Small intestine (tissue), 7 donors: ENCODE measurements around the gene CEP63. TPM values are rescaled to one million over a fixed set of nuclear protein-coding genes. Genes with fewer than 3 reads are reported as not detected.

Source experiments
- DNase-seq, 2 donors: peaks; one replicate each; pipeline versions ENCODE4 v3.0.0 to v3.0.0-alpha.2; 2013
- FAIRE-seq: peaks from 2 replicates; lab custom pipeline; 2012; peaks lifted over from hg19 to GRCh38; lab: Jason Lieb, UNC
- H3K27ac ChIP-seq, 3 donors: one replicate each; pipeline ENCODE4 v1.5.1; 2013; ENCODE audit warnings: low read length in 2 of 3, mild to moderate bottlenecking in 2 of 3, control low read depth in 1 of 3, inconsistent platforms in 1 of 3, low read depth in 1 of 3, moderate library complexity in 1 of 3
- H3K27me3 ChIP-seq, 3 donors: one replicate each; pipeline ENCODE4 v1.6.1; 2013; ENCODE audit warnings: low read length in 3 of 3, inconsistent platforms in 1 of 3; ENCODE audit not compliant: control insufficient read depth in 3 of 3, insufficient read depth in 3 of 3
- H3K36me3 ChIP-seq, 3 donors: one replicate each; pipeline ENCODE4 v1.6.1; 2013; ENCODE audit warnings: low read length in 3 of 3, inconsistent platforms in 1 of 3, low read depth in 1 of 3, mild to moderate bottlenecking in 1 of 3, moderate library complexity in 1 of 3; ENCODE audit not compliant: control insufficient read depth in 3 of 3, insufficient read depth in 2 of 3
- H3K4me1 ChIP-seq, 3 donors: one replicate each; pipeline ENCODE4 v1.6.1; 2013; ENCODE audit warnings: low read length in 2 of 3, inconsistent platforms in 1 of 3, low read depth in 1 of 3, mild to moderate bottlenecking in 1 of 3, moderate library complexity in 1 of 3; ENCODE audit not compliant: control insufficient read depth in 3 of 3, insufficient read depth in 2 of 3
- H3K4me3 ChIP-seq, 3 donors: one replicate each; pipeline ENCODE4 v1.5.1; 2013; ENCODE audit warnings: low read length in 3 of 3, control low read depth in 1 of 3, inconsistent platforms in 1 of 3, low read depth in 1 of 3, mild to moderate bottlenecking in 1 of 3, moderate library complexity in 1 of 3
- H3K9me3 ChIP-seq, 2 donors: one replicate each; pipeline ENCODE4 v1.6.1; 2013; ENCODE audit warnings: low read depth in 1 of 2, low read length in 1 of 2; ENCODE audit not compliant: control insufficient read depth in 2 of 2, insufficient read depth in 1 of 2
- WGBS, 3 donors: extraction: QIAGEN DNeasy Blood & Tissue Kit; methylation state at CpG; one replicate each; pipeline ENCODE4 v1.1.7; 2013; 5-methylcytosine and 5-hydroxymethylcytosine counted together
- polyA plus RNA-seq, 4 donors: library from polyadenylated mRNA; stranded (reverse) in 3 of 4; unstranded in 1 of 4; fragments of 200-250 nt in 3 of 4; fragments of 120-200 nt in 1 of 4; gene quantifications; one replicate each; pipeline versions ENCODE4 v1.2.1 to v1.2.3, GENCODE V29; 2013
- donor health status: healthy with polysubstance abuse.
- donor health status: control.
- donor health status: control.
- donor health status: Bipolar disorder and iron deficiency.
- donor health status: healthy.

CEP63 gene
- polyA plus RNA-seq, 4 donors: 10.3 to 27.0 (median 13.9) TPM

DNA sequence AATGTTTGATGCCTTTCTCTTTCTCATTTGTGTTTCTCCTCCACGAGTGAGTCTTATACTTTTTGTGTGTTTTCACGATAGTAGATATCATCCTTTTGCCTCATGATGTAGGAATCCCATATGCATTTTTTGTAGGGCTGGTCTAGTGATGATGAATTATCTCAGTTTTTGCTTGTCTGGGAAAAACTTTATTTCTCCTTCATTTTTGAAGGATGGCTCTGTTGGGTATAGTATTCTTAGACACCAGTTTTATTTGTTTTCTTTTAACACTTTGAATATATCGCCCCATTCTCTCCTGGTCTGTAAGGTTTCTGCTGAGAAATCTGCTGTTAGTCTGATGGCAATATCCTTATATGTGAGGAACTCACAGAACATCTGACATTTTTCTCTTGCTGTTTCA lies 18.3 kb downstream of the CEP63 start:
- no peak overlapping the region for H3K4me3 ChIP-seq
- no peaks in the 10 kb centered on the region for H3K4me1 ChIP-seq
- H3K36me3 ChIP-seq: peaks cover 1 to 4% (median 4%) of the 10 kb centered on the region in 3 donors
- H3K9me3 ChIP-seq: no peaks in the 10 kb centered on the region
- WGBS, 3 donors: 64 to 91% (median 65%) methylated on average over 3 of the region's 3 CpGs
- no peaks in the 10 kb centered on the region for H3K27me3 ChIP-seq
- peak; percentile 19 for FAIRE-seq
- no peak for DNase-seq
- no peak overlapping the region for H3K27ac ChIP-seq

DNA sequence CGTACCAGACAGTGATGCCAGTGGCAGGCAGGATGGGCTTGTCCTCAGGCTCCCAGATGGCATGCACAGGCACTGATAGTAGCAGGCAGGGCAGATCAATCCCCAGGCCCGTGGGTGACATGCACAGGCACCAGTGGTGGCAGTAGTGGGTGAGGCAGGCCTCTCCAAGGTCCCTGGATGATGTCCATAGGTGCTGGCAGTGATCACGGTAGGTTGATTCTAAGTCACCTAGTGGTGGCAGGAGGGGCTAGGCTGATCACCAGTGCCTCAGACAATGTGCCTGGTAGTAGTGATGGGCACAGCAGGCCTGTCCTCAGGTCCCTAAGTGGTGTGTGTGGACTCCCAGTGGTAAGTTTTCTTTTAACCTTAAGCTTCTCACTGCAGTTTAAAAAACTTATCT lies 19.6 kb downstream of the CEP63 start:
- peaks cover 4 to 6% (median 5%) of the 10 kb centered on the region in 3 donors for H3K36me3 ChIP-seq
- no peaks in the 10 kb centered on the region for H3K9me3 ChIP-seq
- no peaks in the 10 kb centered on the region for H3K4me1 ChIP-seq
- FAIRE-seq (no peak), DNase-seq (no peak)
- H3K27me3 ChIP-seq: no peaks in the 10 kb centered on the region
- no peak overlapping the region for H3K4me3 ChIP-seq
- no peak overlapping the region for H3K27ac ChIP-seq
- 63 to 71% (median 64%) methylated on average over 3 of the region's 3 CpGs for WGBS, 3 donors

DNA sequence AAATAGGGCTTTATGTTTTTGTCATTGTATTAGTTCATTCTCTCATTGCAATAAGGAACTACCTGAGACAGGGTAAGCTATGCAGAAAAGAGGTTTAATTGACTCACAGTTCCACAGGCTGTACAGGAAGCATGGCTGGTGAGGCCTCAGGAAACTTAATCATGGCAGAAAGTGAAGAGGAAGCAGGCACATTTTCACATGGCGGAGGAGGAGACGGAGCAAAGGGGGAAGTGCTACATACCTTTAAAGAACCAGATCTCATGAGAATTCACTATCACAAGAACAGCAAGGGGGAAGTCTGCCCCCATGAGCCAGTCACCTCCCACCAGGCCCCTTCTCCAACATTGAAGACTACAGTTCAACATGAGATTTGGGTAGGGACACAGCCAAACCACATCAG lies 25.6 kb downstream of the CEP63 start:
- Histone ChIP-seq H3K27ac (no peak overlapping the region), H3K4me1 (no peaks in the 10 kb centered on the region), H3K27me3 (no peaks in the 10 kb centered on the region), H3K36me3 (peaks cover 5 to 9% (median 7%) of the 10 kb centered on the region in 3 donors), H3K9me3 (no peaks in the 10 kb centered on the region), H3K4me3 (no peak overlapping the region)
- no peak for DNase-seq
- WGBS, 3 donors: 90 to 100% (median 92%) methylated on average over 2 of the region's 2 CpGs
- FAIRE-seq: no peak

DNA sequence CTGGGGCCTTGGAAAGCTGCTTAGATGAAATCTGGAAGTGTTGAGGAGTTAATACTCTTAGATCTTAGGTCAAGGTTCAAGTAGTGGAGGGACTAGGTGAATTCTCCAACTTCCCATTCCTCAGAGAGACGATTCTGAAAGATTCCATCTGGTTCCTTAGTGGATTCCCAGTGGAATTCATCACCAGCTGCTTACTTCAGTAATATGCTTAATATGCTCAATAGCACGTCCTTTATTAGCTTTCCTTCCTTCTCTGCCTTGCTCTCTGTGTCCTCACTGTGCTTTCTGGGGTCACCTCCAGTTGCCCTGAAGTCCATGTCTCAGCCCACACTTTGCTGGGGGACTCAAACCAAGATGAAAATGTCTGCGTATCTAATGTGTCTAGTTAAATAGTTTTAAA lies 31.0 kb downstream of the CEP63 start:
- FAIRE-seq (no peak), DNase-seq (no peak)
- Histone ChIP-seq H3K27me3 (no peaks in the 10 kb centered on the region), H3K36me3 (peaks cover 0 to 2% (median 1%) of the 10 kb centered on the region in 3 donors), H3K9me3 (peaks cover 0 to 3% of the 10 kb centered on the region in 2 donors), H3K27ac (no peak overlapping the region), H3K4me1 (no peaks in the 10 kb centered on the region), H3K4me3 (no peak overlapping the region)
- WGBS, 3 donors: 70 to 85% (median 84%) methylated on average over 3 of the region's 3 CpGs

DNA sequence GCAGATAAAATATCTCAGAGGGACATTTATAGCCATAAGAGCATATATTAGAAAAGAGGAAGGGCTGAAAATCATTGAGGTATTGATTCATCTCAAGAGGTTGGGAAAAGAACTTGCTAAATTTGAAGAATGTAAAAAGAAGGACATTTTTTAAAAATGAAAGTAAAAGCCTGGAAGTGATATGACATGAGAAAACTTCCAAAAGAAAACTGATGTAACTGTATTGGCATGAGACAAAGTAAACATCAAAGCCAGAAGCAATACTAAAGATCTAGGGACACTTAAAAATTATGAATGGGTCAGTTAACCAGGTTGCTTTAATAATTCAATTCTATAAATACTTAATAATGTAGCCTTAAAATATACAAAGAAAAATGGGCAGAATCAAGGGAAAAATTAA lies 31.9 kb downstream of the CEP63 start:
- Histone ChIP-seq H3K27me3 (no peaks in the 10 kb centered on the region), H3K9me3 (peaks cover 0 to 5% of the 10 kb centered on the region in 2 donors), H3K4me1 (no peaks in the 10 kb centered on the region), H3K27ac (no peak overlapping the region), H3K36me3 (peaks cover 0 to 2% (median 1%) of the 10 kb centered on the region in 3 donors), H3K4me3 (no peak overlapping the region)
- no peak for FAIRE-seq
- DNase-seq: no peak

DNA sequence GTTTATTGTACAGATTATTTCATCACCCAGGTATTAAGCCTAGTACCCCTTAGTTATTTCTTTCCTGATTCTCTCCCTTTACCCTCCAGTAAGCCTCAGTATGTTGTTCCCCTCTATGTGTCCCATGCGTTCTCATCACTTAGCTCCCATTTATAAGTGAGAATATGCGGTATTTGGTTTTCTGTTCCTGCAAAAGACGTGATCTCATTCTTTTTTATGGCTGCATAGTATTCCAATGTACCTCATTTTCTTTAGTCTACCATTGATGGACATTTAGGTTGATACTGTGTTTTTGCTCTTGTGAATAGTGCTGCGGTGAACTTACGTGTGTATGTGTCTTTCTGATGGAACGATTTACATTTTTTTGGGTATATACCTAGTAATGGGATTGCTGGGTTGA lies 36.7 kb downstream of the CEP63 start:
- Histone ChIP-seq H3K4me1 (no peaks in the 10 kb centered on the region), H3K27ac (no peak overlapping the region), H3K9me3 (peaks cover 0 to 21% of the 10 kb centered on the region in 2 donors), H3K36me3 (peaks cover 0 to 2% (median 2%) of the 10 kb centered on the region in 3 donors), H3K4me3 (no peak overlapping the region), H3K27me3 (no peaks in the 10 kb centered on the region)
- DNase-seq: no peak
- 97 to 99% (median 98%) methylated on average over 6 of the region's 6 CpGs for WGBS, 3 donors
- no peak for FAIRE-seq

DNA sequence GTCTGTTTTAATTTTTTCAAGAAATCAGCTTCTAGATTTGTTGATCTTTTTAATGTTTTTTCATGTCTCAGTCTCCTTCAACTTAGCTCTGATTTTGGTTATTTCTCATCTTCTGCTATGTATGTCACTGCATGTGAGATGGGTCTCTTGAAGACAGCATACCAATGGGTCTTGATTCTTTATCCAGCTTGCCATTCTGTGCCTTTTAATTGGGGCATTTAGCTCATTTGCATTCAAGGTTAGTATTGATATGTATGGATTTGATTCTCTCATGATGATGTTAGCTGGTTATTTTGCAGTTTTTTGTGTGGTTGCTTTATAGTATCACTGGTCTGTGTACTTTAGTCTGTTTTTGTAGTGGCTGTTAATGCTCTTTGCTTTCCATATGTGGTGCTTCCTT lies 39.4 kb downstream of the CEP63 start:
- Histone ChIP-seq H3K4me3 (no peak overlapping the region), H3K27me3 (no peaks in the 10 kb centered on the region), H3K4me1 (no peaks in the 10 kb centered on the region), H3K36me3 (peaks cover 0 to 3% (median 2%) of the 10 kb centered on the region in 3 donors), H3K27ac (no peak overlapping the region), H3K9me3 (peaks cover 0 to 18% of the 10 kb centered on the region in 2 donors)
- FAIRE-seq (no peak), DNase-seq (no peak)

DNA sequence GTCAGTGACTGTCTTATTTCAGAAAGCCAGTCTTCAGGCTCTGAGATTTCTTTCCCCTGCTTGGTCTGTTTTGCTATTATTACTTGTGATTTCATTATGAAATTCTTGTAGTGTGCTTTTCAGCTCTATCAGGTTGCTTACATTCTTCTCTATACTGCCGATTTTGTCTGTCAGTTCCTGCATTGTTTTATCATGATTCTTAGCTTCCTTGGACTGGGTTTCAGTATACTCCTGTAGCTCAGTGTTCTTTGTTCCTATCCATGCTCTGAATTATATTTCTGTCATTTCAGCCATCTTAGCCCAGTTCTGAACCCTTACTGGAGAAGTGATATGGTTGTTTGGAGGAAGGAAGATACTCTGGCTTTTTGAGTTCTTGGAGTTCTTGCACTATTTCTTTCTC lies 40.5 kb downstream of the CEP63 start:
- Histone ChIP-seq H3K27ac (no peak overlapping the region), H3K4me3 (no peak overlapping the region), H3K4me1 (no peaks in the 10 kb centered on the region), H3K27me3 (no peaks in the 10 kb centered on the region), H3K9me3 (peaks cover 0 to 18% of the 10 kb centered on the region in 2 donors), H3K36me3 (peaks cover 0 to 3% (median 2%) of the 10 kb centered on the region in 3 donors)
- DNase-seq: no peak
- FAIRE-seq: no peak
- WGBS, 3 donors: 87 to 93% (median 90%) methylated on average over 1 of the region's 1 CpG

DNA sequence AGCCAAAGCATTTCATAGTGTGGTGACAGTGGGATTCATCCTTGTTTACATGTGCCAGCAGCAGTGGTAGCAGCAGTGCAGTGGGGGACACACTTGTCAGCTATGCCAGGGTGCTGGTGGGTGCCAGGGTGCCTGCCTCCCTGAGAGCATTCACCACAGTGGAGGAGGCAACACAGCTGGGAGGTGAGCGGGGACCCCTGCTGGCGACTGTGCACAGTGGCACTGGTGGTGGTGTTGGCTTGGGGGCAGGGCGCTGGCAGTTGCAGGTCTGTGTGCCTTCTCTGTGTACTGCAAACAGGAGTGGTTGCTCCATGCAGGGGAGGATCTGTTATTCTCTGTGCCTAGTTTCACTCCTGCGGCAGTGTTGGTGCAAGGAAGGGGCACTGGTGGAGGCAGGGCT lies 41.2 kb downstream of the CEP63 start:
- peaks cover 0 to 18% of the 10 kb centered on the region in 2 donors for H3K9me3 ChIP-seq
- FAIRE-seq: no peak
- 96 to 100% (median 98%) methylated on average over 4 of the region's 4 CpGs for WGBS, 3 donors
- no peak overlapping the region for H3K27ac ChIP-seq
- H3K36me3 ChIP-seq: peaks cover 0 to 3% (median 2%) of the 10 kb centered on the region in 3 donors
- H3K27me3 ChIP-seq: no peaks in the 10 kb centered on the region
- no peak overlapping the region for H3K4me3 ChIP-seq
- no peaks in the 10 kb centered on the region for H3K4me1 ChIP-seq
- DNase-seq: no peak
